Ovary (tissue), 3 donors: ENCODE measurements around the gene TLN1.

Source experiments
- CTCF ChIP-seq, 3 donors: fragments of 450-650 bp in 2 of 3; fragments of 200-600 bp in 1 of 3; IDR thresholded peaks; one replicate each; pipeline versions ENCODE4 v1.5.1 to v1.8.0; 2016 to 2022; ENCODE audit warnings: antibody characterized with exemption in 3 of 3, mild to moderate bottlenecking in 1 of 3
- EP300 ChIP-seq: sonication (generic); formaldehyde crosslinking; IDR thresholded peaks from one replicate; pipeline ENCODE4 v1.6.1; 2017; ENCODE audit warnings: antibody characterized with exemption
- donor health status: DM: no; HTN: no; CAD: no.

GRCh38 chr9:35732800-35733541 lies 976 bp upstream of the TLN1 start:
- TF ChIP-seq CTCF (IDR thresholded peaks at IDR 0.05) (no peak), EP300 (no peak)
